SK-N-SH (cell line): ENCODE measurements around the gene ASB5. TPM values are rescaled to one million over a fixed set of nuclear protein-coding genes. Genes with fewer than 3 reads are reported as not detected.

Experiments used
- CTCF ChIA-PET: fragments of 300-600, 350-600 bp; formaldehyde crosslinking; extraction: SDS; loops from one replicate; lab custom pipeline; 2021; lab: Yijun Ruan, JAX
- POLR2A ChIA-PET: fragments of 350-600 bp; sonication (Branson Sonifier 250); formaldehyde crosslinking; extraction: SDS; loops from one replicate; lab custom pipeline; 2020; ENCODE audit warnings: antibody characterized with exemption, inconsistent platforms; lab: Yijun Ruan, JAX
- DNase-seq: peaks from one replicate; pipeline ENCODE4 v3.0.0; 2012
- H2AFZ ChIP-seq: fragments of 200-600 bp; sonication (generic); 2 replicates; pipeline ENCODE4 v1.8.1; 2016; ENCODE audit warnings: antibody characterized with exemption, mild to moderate bottlenecking, low read depth
- H3F3A ChIP-seq: fragments of 200-600 bp; sonication (generic); replicated peaks from 2 replicates; pipeline ENCODE3; 2016; ENCODE audit warnings: antibody characterized with exemption, mild to moderate bottlenecking; ENCODE audit not compliant: insufficient read depth
- H3K27ac ChIP-seq, 2 experiments: fragments of 200-500 bp in 1 of 2; fragments of 200-600 bp in 1 of 2; sonication (Bioruptor generic) in 1 of 2; sonication (generic), shearing (Covaris generic) in 1 of 2; 2 replicates each; pipeline versions ENCODE4 v1.5.1 to v1.6.1; 2014 to 2016; ENCODE audit warnings: low read depth in 2 of 2, inconsistent platforms in 1 of 2, low read length in 1 of 2, mild to moderate bottlenecking in 1 of 2, mixed read lengths in 1 of 2
- H3K27me3 ChIP-seq: fragments of 200-600 bp; sonication (generic), shearing (Covaris generic); 2 replicates; pipeline ENCODE4 v1.6.1; 2016; ENCODE audit warnings: mixed run types; ENCODE audit not compliant: insufficient read depth
- H3K36me3 ChIP-seq, 2 experiments: fragments of 200-500 bp in 1 of 2; fragments of 200-600 bp in 1 of 2; sonication (Bioruptor generic) in 1 of 2; sonication (generic) in 1 of 2; replicated peaks in 1 of 2; 2 replicates each; pipeline versions ENCODE3 to v1.5.1; 2014 to 2016; ENCODE audit warnings: low read length in 1 of 2, mild to moderate bottlenecking in 1 of 2; ENCODE audit not compliant: insufficient read depth in 2 of 2, control insufficient read depth in 1 of 2
- H3K4me1 ChIP-seq, 2 experiments: fragments of 200-500 bp in 1 of 2; fragments of 200-600 bp in 1 of 2; sonication (Bioruptor generic) in 1 of 2; sonication (generic), shearing (Covaris generic) in 1 of 2; 2 replicates each; pipeline versions ENCODE4 v1.5.1 to v1.6.1; 2014 to 2016; ENCODE audit warnings: low read depth in 1 of 2, low read length in 1 of 2, mixed run types in 1 of 2; ENCODE audit not compliant: insufficient read depth in 2 of 2, control insufficient read depth in 1 of 2
- H3K4me2 ChIP-seq: fragments of 200-600 bp; sonication (generic), shearing (Covaris generic); 2 replicates; pipeline ENCODE4 v1.6.1; 2017; ENCODE audit warnings: mixed run types
- H3K4me3 ChIP-seq, 2 experiments: fragments of 200-500 bp in 1 of 2; fragments of 200-600 bp in 1 of 2; sonication (Bioruptor generic) in 1 of 2; sonication (generic), shearing (Covaris generic) in 1 of 2; 2 replicates each; pipeline versions ENCODE4 v1.5.1 to v1.8.1; 2014 to 2016; ENCODE audit warnings: low read depth in 2 of 2, inconsistent platforms in 1 of 2, low read length in 1 of 2, mild to moderate bottlenecking in 1 of 2, mixed read lengths in 1 of 2, moderate library complexity in 1 of 2
- H3K79me2 ChIP-seq: fragments of 200-600 bp; sonication (generic); 2 replicates; pipeline ENCODE4 v1.8.1; 2017; ENCODE audit warnings: mild to moderate bottlenecking; ENCODE audit not compliant: insufficient read depth
- H3K9ac ChIP-seq: fragments of 200-600 bp; sonication (generic); 2 replicates; pipeline ENCODE4 v1.6.1; 2017; ENCODE audit warnings: mixed run types
- H3K9me2 ChIP-seq: fragments of 200-600 bp; sonication (generic); 2 replicates; pipeline ENCODE4 v1.6.1; 2017; ENCODE audit warnings: mixed run types
- H3K9me3 ChIP-seq: fragments of 200-600 bp; sonication (generic); 2 replicates; pipeline ENCODE4 v1.6.1; 2017; ENCODE audit warnings: mixed run types, mild to moderate bottlenecking, moderate library complexity
- H4K20me1 ChIP-seq: fragments of 200-600 bp; sonication (generic); 2 replicates; pipeline ENCODE4 v1.6.1; 2017; ENCODE audit warnings: mild to moderate bottlenecking, mixed run types; ENCODE audit not compliant: insufficient read depth
- CHD2 ChIP-seq: fragments of 150-350 bp; IDR thresholded peaks from 2 replicates; pipeline ENCODE4 v1.6.1; 2018; ENCODE audit warnings: low read length; ENCODE audit not compliant: partially characterized antibody
- ELF1 ChIP-seq: IDR thresholded peaks from 2 replicates; pipeline ENCODE4 v1.4.0; 2012
- EP300 ChIP-seq, 2 experiments: IDR thresholded peaks; 2 replicates each; pipeline versions ENCODE4 v1.4.0 to v1.6.1; 2012; ENCODE audit warnings: borderline replicate concordance in 1 of 2, low read depth in 1 of 2, low read length in 1 of 2
- FOSL2 ChIP-seq: IDR thresholded peaks from 2 replicates; pipeline ENCODE4 v1.4.0; 2012; ENCODE audit warnings: low read depth, mild to moderate bottlenecking, moderate library complexity, borderline replicate concordance
- FOXJ3 ChIP-seq: sonication (generic); formaldehyde crosslinking; IDR thresholded peaks from 2 replicates; pipeline ENCODE4 v1.5.1; 2020; ENCODE audit warnings: mild to moderate bottlenecking, missing genetic modification reagents
- FOXM1 ChIP-seq: IDR thresholded peaks from 2 replicates; pipeline ENCODE4 v1.4.0; 2012; ENCODE audit warnings: low read depth, mild to moderate bottlenecking
- GATA2 ChIP-seq: sonication (generic); formaldehyde crosslinking; IDR thresholded peaks from 2 replicates; pipeline ENCODE4 v1.5.0; 2020; ENCODE audit warnings: mild to moderate bottlenecking, missing genetic modification reagents
- IRF3 ChIP-seq: fragments of 150-350 bp; IDR thresholded peaks from 2 replicates; pipeline ENCODE4 v1.6.1; 2016; ENCODE audit warnings: mild to moderate bottlenecking, low read depth, low read length
- JUND ChIP-seq: IDR thresholded peaks from 2 replicates; pipeline ENCODE4 v1.4.0; 2012
- MAX ChIP-seq: IDR thresholded peaks from 2 replicates; pipeline ENCODE4 v1.4.0; 2012; ENCODE audit warnings: low read depth
- MEF2A ChIP-seq: IDR thresholded peaks from 2 replicates; pipeline ENCODE4 v1.4.0; 2012; ENCODE audit warnings: low read depth, borderline replicate concordance
- MXI1 ChIP-seq: IDR thresholded peaks from 2 replicates; pipeline ENCODE4 v1.6.1; 2012; ENCODE audit warnings: mild to moderate bottlenecking, low read depth, low read length, improper control_type of control experiment
- NFIC ChIP-seq: IDR thresholded peaks from 2 replicates; pipeline ENCODE4 v1.4.0; 2012; ENCODE audit warnings: borderline replicate concordance
- NRF1 ChIP-seq: IDR thresholded peaks from 2 replicates; pipeline ENCODE4 v1.6.1; 2012; ENCODE audit warnings: low read depth, mild to moderate bottlenecking, low read length
- PBX3 ChIP-seq: IDR thresholded peaks from 2 replicates; pipeline ENCODE4; 2012
- POLR2AphosphoS5 ChIP-seq: IDR thresholded peaks from 2 replicates; pipeline ENCODE4 v1.6.1; 2012; ENCODE audit warnings: low read depth, low read length
- RAD21 ChIP-seq: IDR thresholded peaks from 2 replicates; pipeline ENCODE4 v1.6.1; 2012; ENCODE audit warnings: mild to moderate bottlenecking, low read length
- RFX5 ChIP-seq: IDR thresholded peaks from 2 replicates; pipeline ENCODE4 v1.6.1; 2012; ENCODE audit warnings: mild to moderate bottlenecking, improper control_type of control experiment, low read length
- RXRA ChIP-seq: IDR thresholded peaks from 2 replicates; pipeline ENCODE4 v1.4.0; 2012; ENCODE audit warnings: low read depth, mild to moderate bottlenecking, borderline replicate concordance
- SIN3A ChIP-seq: IDR thresholded peaks from 2 replicates; pipeline ENCODE4 v1.6.1; 2012; ENCODE audit warnings: low read depth, mild to moderate bottlenecking, low read length, moderate library complexity, borderline replicate concordance
- TCF12 ChIP-seq: IDR thresholded peaks from 2 replicates; pipeline ENCODE4 v1.4.0; 2012
- TEAD4 ChIP-seq: IDR thresholded peaks from 2 replicates; pipeline ENCODE4 v1.4.0; 2012; ENCODE audit warnings: mild to moderate bottlenecking, borderline replicate concordance; ENCODE audit not compliant: insufficient read depth
- ZBTB33 ChIP-seq: IDR thresholded peaks from 2 replicates; pipeline ENCODE4 v1.4.0; 2012; ENCODE audit warnings: low read depth, borderline replicate concordance
- WGBS: methylation state at CpG from one replicate; pipeline ENCODE4 v1.1.6; 2017; ENCODE audit warnings: low lambda C conversion rate; 5-methylcytosine and 5-hydroxymethylcytosine counted together
- polyA plus RNA-seq, 3 experiments: library from polyadenylated mRNA; depleted of rRNA; stranded (reverse); fragments of >200 nt; gene quantifications; 2 replicates each; pipeline ENCODE4 v1.2.3, GENCODE V29; 2012
- TF ChIP-seq, protein P1 (sequence below): IDR thresholded peaks from 2 replicates; pipeline ENCODE4 v1.6.1; 2012; ENCODE audit warnings: mild to moderate bottlenecking, low read depth, low read length, moderate library complexity

The ASB5 gene
- polyA plus RNA-seq, 1 of the 3 experiments (the other 2 are of a cell fraction): 0.13 TPM

DNA sequence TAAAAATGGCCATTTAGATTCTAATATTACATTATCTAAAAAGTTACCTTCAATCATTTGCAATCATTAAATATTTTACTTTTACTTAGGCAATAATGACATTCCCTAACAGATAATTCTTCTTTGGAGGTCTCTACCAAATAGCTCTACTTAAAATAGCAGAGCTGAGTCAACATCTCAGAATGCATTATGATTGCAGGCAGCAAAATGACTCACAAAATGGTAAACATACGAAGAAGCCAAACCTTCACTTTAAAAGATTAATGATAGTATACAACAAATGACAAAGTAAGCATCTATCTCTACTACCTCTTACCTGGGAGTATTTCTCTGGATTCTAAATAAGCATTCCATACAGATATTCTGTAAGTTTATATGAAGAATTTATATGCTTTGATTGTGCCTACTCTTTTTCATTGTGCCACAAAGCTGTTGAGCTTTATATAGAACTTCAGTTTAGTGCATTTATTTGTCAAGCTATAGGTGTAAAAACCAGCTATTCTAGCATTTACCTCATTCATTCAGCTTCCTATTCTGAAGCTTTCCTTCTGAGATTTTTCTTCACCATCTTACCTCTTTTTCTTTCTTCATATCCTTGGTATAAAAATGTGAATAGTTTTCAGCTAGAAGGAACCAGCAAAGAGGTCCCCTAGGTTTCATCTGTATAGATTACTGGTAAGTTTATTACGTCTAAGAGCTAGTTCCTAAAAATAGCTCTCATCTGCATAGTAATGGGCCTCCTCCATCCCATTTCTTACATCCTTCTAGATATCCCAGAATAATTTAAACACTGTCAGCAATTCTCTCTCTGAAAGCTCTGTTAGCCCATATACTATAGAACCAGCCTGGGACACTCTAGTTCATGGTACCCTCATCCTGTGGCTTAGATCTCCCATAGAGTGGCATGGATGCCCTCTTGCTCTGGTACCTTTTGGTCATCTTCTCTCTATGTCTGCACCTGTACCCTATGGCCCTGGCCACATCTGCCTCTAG is 33.6 kb upstream of the ASB5 start:
- H3K9ac ChIP-seq: no peak overlapping the region
- peaks cover 5% of the 10 kb centered on the region for H3F3A ChIP-seq
- POLR2A ChIA-PET: no interaction called here
- H3K4me2 ChIP-seq: peak overlapping the region; percentile 4; the same call in 1 of the 2 replicates
- no peak for DNase-seq
- H3K9me3 ChIP-seq: no peaks in the 10 kb centered on the region
- no peaks in the 10 kb centered on the region for H3K9me2 ChIP-seq
- H3K79me2 ChIP-seq: no peaks in the 10 kb centered on the region
- CTCF ChIA-PET: interaction anchor here (0.7 to 1.3 kb wide), 2 partner anchors 10 to 30 kb away, joined by 3 to 5 read pairs; no protein-coding TSS in a partner anchor
- TF ChIP-seq RFX5: no peak
- TF ChIP-seq SIN3A: no peak
- TF ChIP-seq FOXJ3: no peak
- peak; percentile 72 for TF ChIP-seq NFIC
- peak; percentile 88; the same call in 1 of the 2 replicates for TF ChIP-seq FOXM1
- no peak for TF ChIP-seq IRF3
- TF ChIP-seq TEAD4: peak; percentile 92
- TF ChIP-seq FOSL2: peak; percentile 99
- peak; percentile 15 to 90; a peak in 2 of 4 replicates for TF ChIP-seq EP300 (IDR thresholded peaks at IDR 0.05; ENCODE audit: borderline replicate concordance in 1 of 2, low read depth in 1 of 2, low read length in 1 of 2)
- TF ChIP-seq RAD21: no peak
- peak; percentile 32; the same call in 1 of the 2 replicates for TF ChIP-seq MAX
- no peak for TF ChIP-seq ELF1
- TF ChIP-seq TCF12: peak; percentile 89
- no peak for TF ChIP-seq ZBTB33
- peak; percentile 96 for TF ChIP-seq JUND
- TF ChIP-seq GATA2 (CRISPR knock-in tag): no peak
- TF ChIP-seq, protein P1, sequence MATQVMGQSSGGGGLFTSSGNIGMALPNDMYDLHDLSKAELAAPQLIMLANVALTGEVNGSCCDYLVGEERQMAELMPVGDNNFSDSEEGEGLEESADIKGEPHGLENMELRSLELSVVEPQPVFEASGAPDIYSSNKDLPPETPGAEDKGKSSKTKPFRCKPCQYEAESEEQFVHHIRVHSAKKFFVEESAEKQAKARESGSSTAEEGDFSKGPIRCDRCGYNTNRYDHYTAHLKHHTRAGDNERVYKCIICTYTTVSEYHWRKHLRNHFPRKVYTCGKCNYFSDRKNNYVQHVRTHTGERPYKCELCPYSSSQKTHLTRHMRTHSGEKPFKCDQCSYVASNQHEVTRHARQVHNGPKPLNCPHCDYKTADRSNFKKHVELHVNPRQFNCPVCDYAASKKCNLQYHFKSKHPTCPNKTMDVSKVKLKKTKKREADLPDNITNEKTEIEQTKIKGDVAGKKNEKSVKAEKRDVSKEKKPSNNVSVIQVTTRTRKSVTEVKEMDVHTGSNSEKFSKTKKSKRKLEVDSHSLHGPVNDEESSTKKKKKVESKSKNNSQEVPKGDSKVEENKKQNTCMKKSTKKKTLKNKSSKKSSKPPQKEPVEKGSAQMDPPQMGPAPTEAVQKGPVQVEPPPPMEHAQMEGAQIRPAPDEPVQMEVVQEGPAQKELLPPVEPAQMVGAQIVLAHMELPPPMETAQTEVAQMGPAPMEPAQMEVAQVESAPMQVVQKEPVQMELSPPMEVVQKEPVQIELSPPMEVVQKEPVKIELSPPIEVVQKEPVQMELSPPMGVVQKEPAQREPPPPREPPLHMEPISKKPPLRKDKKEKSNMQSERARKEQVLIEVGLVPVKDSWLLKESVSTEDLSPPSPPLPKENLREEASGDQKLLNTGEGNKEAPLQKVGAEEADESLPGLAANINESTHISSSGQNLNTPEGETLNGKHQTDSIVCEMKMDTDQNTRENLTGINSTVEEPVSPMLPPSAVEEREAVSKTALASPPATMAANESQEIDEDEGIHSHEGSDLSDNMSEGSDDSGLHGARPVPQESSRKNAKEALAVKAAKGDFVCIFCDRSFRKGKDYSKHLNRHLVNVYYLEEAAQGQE: no peak
- TF ChIP-seq MXI1: no peak
- no peak for TF ChIP-seq NRF1
- no peak for TF ChIP-seq CHD2
- peak; percentile 35; the same call in 1 of the 2 replicates for TF ChIP-seq RXRA
- peak; percentile 93 for TF ChIP-seq PBX3
- peak; percentile 95 for TF ChIP-seq MEF2A
- peak; percentile 67; the same call in 1 of the 2 replicates for TF ChIP-seq POLR2AphosphoS5
- H2AFZ ChIP-seq: no peak overlapping the region
- no peaks in the 10 kb centered on the region for H3K27me3 ChIP-seq
- H3K4me1 ChIP-seq: peaks cover 0 to 12% of the 10 kb centered on the region in 2 experiments; a peak in 1 of 4 replicates
- no peaks in the 10 kb centered on the region for H3K36me3 ChIP-seq
- WGBS: 37% methylated on average over 2 of the region's 2 CpGs
- no peaks in the 10 kb centered on the region for H4K20me1 ChIP-seq
- peak overlapping the region; percentile 34 to 54; a peak in 3 of 4 replicates for H3K27ac ChIP-seq
- no peak overlapping the region for H3K4me3 ChIP-seq
